Liver (tissue), 3 donors: Measurements from ENCODE around the gene GAS7.

ENCODE experiments used
- RAD21 ChIP-seq, 2 donors: IDR thresholded peaks; 2 replicates each; pipeline ENCODE4 v1.6.1; 2016; ENCODE audit warnings: antibody characterized with exemption in 2 of 2, mild to moderate bottlenecking in 2 of 2
- TAF1 ChIP-seq: conservative IDR thresholded peaks from 2 replicates; pipeline ENCODE4 v1.6.1; 2016; ENCODE audit warnings: antibody characterized with exemption, mild to moderate bottlenecking
- YY1 ChIP-seq: IDR thresholded peaks from 2 replicates; pipeline ENCODE4 v1.6.1; 2016; ENCODE audit warnings: antibody characterized with exemption, mild to moderate bottlenecking
- TF ChIP-seq, protein P1 (sequence below): IDR thresholded peaks from 2 replicates; pipeline ENCODE4 v1.6.1; 2016; ENCODE audit warnings: antibody characterized with exemption
- TF ChIP-seq, protein P2 (sequence below): fragments of 150-350 bp; IDR thresholded peaks from 2 replicates; pipeline ENCODE4 v1.5.1; 2017; ENCODE audit warnings: improper control_type of control experiment, low read depth, low read length; ENCODE audit not compliant: missing input control
- TF ChIP-seq, protein P3 (sequence below): IDR thresholded peaks from 2 replicates; pipeline ENCODE4 v1.6.1; 2016; ENCODE audit warnings: antibody characterized with exemption, mild to moderate bottlenecking
- TF ChIP-seq, protein P4 (sequence below): IDR thresholded peaks from 2 replicates; pipeline ENCODE4 v1.6.1; 2016; ENCODE audit warnings: antibody characterized with exemption
- donor health status: healthy.
- donor health status: healthy.

DNA sequence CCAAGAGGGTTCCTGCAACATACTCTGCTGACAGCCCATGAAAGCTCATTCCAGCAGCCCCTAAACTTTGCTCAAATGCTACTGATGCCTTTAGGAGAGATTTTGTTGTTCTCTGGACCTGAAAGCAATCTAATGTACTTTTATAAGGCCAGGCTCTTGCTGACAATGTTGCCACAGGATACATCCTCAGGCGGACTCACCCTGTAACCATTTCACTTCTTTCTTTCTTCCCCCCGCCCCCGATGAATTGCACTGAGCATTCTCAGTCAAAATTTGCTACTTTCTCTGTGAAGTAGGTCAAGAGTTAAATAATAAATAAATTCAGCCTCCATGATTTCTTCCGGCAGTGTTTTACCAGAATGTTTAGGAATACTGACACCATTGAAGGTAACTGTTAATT lies 1.5 kb downstream of the GAS7 start:
- TF ChIP-seq RAD21 (IDR thresholded peaks at IDR 0.05): no peak
- TF ChIP-seq, protein P1, sequence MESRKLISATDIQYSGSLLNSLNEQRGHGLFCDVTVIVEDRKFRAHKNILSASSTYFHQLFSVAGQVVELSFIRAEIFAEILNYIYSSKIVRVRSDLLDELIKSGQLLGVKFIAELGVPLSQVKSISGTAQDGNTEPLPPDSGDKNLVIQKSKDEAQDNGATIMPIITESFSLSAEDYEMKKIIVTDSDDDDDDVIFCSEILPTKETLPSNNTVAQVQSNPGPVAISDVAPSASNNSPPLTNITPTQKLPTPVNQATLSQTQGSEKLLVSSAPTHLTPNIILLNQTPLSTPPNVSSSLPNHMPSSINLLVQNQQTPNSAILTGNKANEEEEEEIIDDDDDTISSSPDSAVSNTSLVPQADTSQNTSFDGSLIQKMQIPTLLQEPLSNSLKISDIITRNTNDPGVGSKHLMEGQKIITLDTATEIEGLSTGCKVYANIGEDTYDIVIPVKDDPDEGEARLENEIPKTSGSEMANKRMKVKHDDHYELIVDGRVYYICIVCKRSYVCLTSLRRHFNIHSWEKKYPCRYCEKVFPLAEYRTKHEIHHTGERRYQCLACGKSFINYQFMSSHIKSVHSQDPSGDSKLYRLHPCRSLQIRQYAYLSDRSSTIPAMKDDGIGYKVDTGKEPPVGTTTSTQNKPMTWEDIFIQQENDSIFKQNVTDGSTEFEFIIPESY: no peak
- TF ChIP-seq, protein P2, sequence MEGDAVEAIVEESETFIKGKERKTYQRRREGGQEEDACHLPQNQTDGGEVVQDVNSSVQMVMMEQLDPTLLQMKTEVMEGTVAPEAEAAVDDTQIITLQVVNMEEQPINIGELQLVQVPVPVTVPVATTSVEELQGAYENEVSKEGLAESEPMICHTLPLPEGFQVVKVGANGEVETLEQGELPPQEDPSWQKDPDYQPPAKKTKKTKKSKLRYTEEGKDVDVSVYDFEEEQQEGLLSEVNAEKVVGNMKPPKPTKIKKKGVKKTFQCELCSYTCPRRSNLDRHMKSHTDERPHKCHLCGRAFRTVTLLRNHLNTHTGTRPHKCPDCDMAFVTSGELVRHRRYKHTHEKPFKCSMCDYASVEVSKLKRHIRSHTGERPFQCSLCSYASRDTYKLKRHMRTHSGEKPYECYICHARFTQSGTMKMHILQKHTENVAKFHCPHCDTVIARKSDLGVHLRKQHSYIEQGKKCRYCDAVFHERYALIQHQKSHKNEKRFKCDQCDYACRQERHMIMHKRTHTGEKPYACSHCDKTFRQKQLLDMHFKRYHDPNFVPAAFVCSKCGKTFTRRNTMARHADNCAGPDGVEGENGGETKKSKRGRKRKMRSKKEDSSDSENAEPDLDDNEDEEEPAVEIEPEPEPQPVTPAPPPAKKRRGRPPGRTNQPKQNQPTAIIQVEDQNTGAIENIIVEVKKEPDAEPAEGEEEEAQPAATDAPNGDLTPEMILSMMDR: no peak
- no peak for TF ChIP-seq TAF1
- TF ChIP-seq, protein P3, sequence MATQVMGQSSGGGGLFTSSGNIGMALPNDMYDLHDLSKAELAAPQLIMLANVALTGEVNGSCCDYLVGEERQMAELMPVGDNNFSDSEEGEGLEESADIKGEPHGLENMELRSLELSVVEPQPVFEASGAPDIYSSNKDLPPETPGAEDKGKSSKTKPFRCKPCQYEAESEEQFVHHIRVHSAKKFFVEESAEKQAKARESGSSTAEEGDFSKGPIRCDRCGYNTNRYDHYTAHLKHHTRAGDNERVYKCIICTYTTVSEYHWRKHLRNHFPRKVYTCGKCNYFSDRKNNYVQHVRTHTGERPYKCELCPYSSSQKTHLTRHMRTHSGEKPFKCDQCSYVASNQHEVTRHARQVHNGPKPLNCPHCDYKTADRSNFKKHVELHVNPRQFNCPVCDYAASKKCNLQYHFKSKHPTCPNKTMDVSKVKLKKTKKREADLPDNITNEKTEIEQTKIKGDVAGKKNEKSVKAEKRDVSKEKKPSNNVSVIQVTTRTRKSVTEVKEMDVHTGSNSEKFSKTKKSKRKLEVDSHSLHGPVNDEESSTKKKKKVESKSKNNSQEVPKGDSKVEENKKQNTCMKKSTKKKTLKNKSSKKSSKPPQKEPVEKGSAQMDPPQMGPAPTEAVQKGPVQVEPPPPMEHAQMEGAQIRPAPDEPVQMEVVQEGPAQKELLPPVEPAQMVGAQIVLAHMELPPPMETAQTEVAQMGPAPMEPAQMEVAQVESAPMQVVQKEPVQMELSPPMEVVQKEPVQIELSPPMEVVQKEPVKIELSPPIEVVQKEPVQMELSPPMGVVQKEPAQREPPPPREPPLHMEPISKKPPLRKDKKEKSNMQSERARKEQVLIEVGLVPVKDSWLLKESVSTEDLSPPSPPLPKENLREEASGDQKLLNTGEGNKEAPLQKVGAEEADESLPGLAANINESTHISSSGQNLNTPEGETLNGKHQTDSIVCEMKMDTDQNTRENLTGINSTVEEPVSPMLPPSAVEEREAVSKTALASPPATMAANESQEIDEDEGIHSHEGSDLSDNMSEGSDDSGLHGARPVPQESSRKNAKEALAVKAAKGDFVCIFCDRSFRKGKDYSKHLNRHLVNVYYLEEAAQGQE: no peak
- TF ChIP-seq, protein P4, sequence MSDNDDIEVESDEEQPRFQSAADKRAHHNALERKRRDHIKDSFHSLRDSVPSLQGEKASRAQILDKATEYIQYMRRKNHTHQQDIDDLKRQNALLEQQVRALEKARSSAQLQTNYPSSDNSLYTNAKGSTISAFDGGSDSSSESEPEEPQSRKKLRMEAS: no peak
- no peak for TF ChIP-seq YY1
